ENCODE data around the gene PPM1H.

PPM1H gene

GRCh38 chr12:62799126-62799736 is 135.7 kb downstream of the PPM1H start:
- peak; percentile 76 for DNase-seq (ENCODE audit: low spot score)

GRCh38 chr12:62794218-62794583 is 140.7 kb downstream of the PPM1H start:
- DNase-seq (ENCODE audit: low spot score), result no peak

GRCh38 chr12:62793256-62794217 is 141.4 kb downstream of the PPM1H start:
- peak; percentile 90 for DNase-seq (ENCODE audit: low spot score)

GRCh38 chr12:62792236-62792870 is 142.6 kb downstream of the PPM1H start:
- DNase-seq (ENCODE audit: low spot score), result no peak

- DNase-seq (ENCODE audit: low spot score), result no peak
Measured at GRCh38 chr12:62789851-62790250, 145.1 kb downstream of the PPM1H start.

GRCh38 chr12:62787611-62788010 is 147.3 kb downstream of the PPM1H start:
- DNase-seq (ENCODE audit: low spot score), result no peak

GRCh38 chr12:62787023-62787422 is 147.9 kb downstream of the PPM1H start:
- no peak for DNase-seq (ENCODE audit: low spot score)

GRCh38 chr12:62785941-62786559 is 148.9 kb downstream of the PPM1H start:
- peak; percentile 100 for DNase-seq (ENCODE audit: low spot score)

- DNase-seq (ENCODE audit: low spot score), result peak; percentile 92
Measured at GRCh38 chr12:62784576-62784975, 150.4 kb downstream of the PPM1H start.

- DNase-seq (ENCODE audit: low spot score), result no peak
Measured at GRCh38 chr12:62783881-62784280, 151.1 kb downstream of the PPM1H start.

GRCh38 chr12:62781136-62781880 is 153.6 kb downstream of the PPM1H start:
- DNase-seq (ENCODE audit: low spot score), result no peak

GRCh38 chr12:62779488-62779887 is 155.5 kb downstream of the PPM1H start:
- DNase-seq (ENCODE audit: low spot score), result no peak

GRCh38 chr12:62778187-62778586 is 156.8 kb downstream of the PPM1H start:
- no peak for DNase-seq (ENCODE audit: low spot score)

- DNase-seq (ENCODE audit: low spot score), result no peak
Measured at GRCh38 chr12:62776997-62777396, 158.0 kb downstream of the PPM1H start.

- no peak for DNase-seq (ENCODE audit: low spot score)
Measured at GRCh38 chr12:62776575-62776974, 158.4 kb downstream of the PPM1H start.

GRCh38 chr12:62774794-62775193 is 160.2 kb downstream of the PPM1H start:
- no peak for DNase-seq (ENCODE audit: low spot score)

GRCh38 chr12:62772416-62772955 is 162.5 kb downstream of the PPM1H start:
- peak; percentile 70 for DNase-seq (ENCODE audit: low spot score)

- DNase-seq (ENCODE audit: low spot score), result no peak
Measured at GRCh38 chr12:62771828-62772227, 163.1 kb downstream of the PPM1H start.

- no peak for DNase-seq (ENCODE audit: low spot score)
Measured at GRCh38 chr12:62770381-62770780, 164.6 kb downstream of the PPM1H start.

GRCh38 chr12:62769076-62769619 is 165.8 kb downstream of the PPM1H start:
- DNase-seq (ENCODE audit: low spot score), result no peak

- no peak for DNase-seq (ENCODE audit: low spot score)
Measured at GRCh38 chr12:62767946-62768345, 167.0 kb downstream of the PPM1H start.
